Measurements from ENCODE around the gene ITPR1. TPM values are rescaled to one million over a fixed set of nuclear protein-coding genes. Genes with fewer than 3 reads are reported as not detected.

The ITPR1 gene
- polyA plus RNA-seq, 1 of the 3 experiments (the other 2 are of a cell fraction): 5.9 TPM

GRCh38 chr3:4641863-4642563 is 148.9 kb downstream of the ITPR1 start:
- no peaks in the 10 kb centered on the region for H3F3A ChIP-seq (replicated peaks; ENCODE audit: insufficient read depth)
- H2AFZ ChIP-seq (ENCODE audit: low read depth): no peak overlapping the region
- no peaks in the 10 kb centered on the region for H3K9me3 ChIP-seq
- POLR2A ChIA-PET: no interaction called here
- peaks cover 0 to 29% of the 10 kb centered on the region in 2 experiments for H3K36me3 ChIP-seq (replicated peaks in 1 of 2; ENCODE audit: control insufficient read depth in 1 of 2, insufficient read depth in 2 of 2, low read length in 1 of 2)
- no peaks in the 10 kb centered on the region for H3K27me3 ChIP-seq (ENCODE audit: insufficient read depth)
- no peak overlapping the region for H3K4me3 ChIP-seq (ENCODE audit: low read depth in 2 of 2, low read length in 1 of 2)
- WGBS (ENCODE audit: low lambda C conversion rate): 92% methylated on average over 9 of the region's 9 CpGs
- H4K20me1 ChIP-seq (ENCODE audit: insufficient read depth): no peaks in the 10 kb centered on the region
- TF ChIP-seq CTCF (IDR thresholded peaks at IDR 0.05): no peak
- H3K27ac ChIP-seq (ENCODE audit: low read depth in 2 of 2, low read length in 1 of 2): no peak overlapping the region
- H3K9me2 ChIP-seq: no peaks in the 10 kb centered on the region
- H3K9ac ChIP-seq: no peak overlapping the region
- no peak overlapping the region for H3K4me2 ChIP-seq
- CTCF ChIA-PET: interaction anchor here (0.8 to 2.2 kb wide), 3 partner anchors 9 to 301 kb away, joined by 3 to 21 read pairs (median 3); no protein-coding TSS in a partner anchor
- no peak for DNase-seq
- no peaks in the 10 kb centered on the region for H3K4me1 ChIP-seq (ENCODE audit: control insufficient read depth in 1 of 2, insufficient read depth in 2 of 2, low read depth in 1 of 2, low read length in 1 of 2)
- no peaks in the 10 kb centered on the region for H3K79me2 ChIP-seq (ENCODE audit: insufficient read depth)

GRCh38 chr3:4642611-4643010 is 149.5 kb downstream of the ITPR1 start:
- Histone ChIP-seq H2AFZ (ENCODE audit: low read depth) (no peak overlapping the region), H3K9ac (no peak overlapping the region), H3K27ac (ENCODE audit: low read depth in 2 of 2, low read length in 1 of 2) (no peak overlapping the region), H3F3A (replicated peaks; ENCODE audit: insufficient read depth) (no peaks in the 10 kb centered on the region), H3K36me3 (replicated peaks in 1 of 2; ENCODE audit: control insufficient read depth in 1 of 2, insufficient read depth in 2 of 2, low read length in 1 of 2) (peaks cover 0 to 33% of the 10 kb centered on the region in 2 experiments), H3K79me2 (ENCODE audit: insufficient read depth) (no peaks in the 10 kb centered on the region), H3K4me1 (ENCODE audit: control insufficient read depth in 1 of 2, insufficient read depth in 2 of 2, low read depth in 1 of 2, low read length in 1 of 2) (no peaks in the 10 kb centered on the region), H3K4me3 (ENCODE audit: low read depth in 2 of 2, low read length in 1 of 2) (no peak overlapping the region), H3K9me2 (no peaks in the 10 kb centered on the region), H3K27me3 (ENCODE audit: insufficient read depth) (no peaks in the 10 kb centered on the region), H4K20me1 (ENCODE audit: insufficient read depth) (no peaks in the 10 kb centered on the region), H3K4me2 (no peak overlapping the region), H3K9me3 (no peaks in the 10 kb centered on the region)
- TF ChIP-seq MXI1 (IDR thresholded peaks at IDR 0.05; ENCODE audit: low read depth, low read length) (no peak), EZH2phosphoT487 (IDR thresholded peaks at IDR 0.05; ENCODE audit: borderline replicate concordance, low read depth) (no peak), TCF12 (IDR thresholded peaks at IDR 0.05) (no peak), POLR2AphosphoS5 (IDR thresholded peaks at IDR 0.05; ENCODE audit: low read depth, low read length) (no peak), RAD21 (IDR thresholded peaks at IDR 0.05; ENCODE audit: low read length) (no peak), RXRA (IDR thresholded peaks at IDR 0.05; ENCODE audit: borderline replicate concordance, low read depth) (no peak), FOXJ3 (CRISPR knock-in tag; IDR thresholded peaks at IDR 0.05) (no peak), GATA2 (CRISPR knock-in tag; IDR thresholded peaks at IDR 0.05) (no peak), EP300 (IDR thresholded peaks at IDR 0.05; ENCODE audit: borderline replicate concordance in 1 of 2, low read depth in 1 of 2, low read length in 1 of 2) (no peak), YY1 (IDR thresholded peaks at IDR 0.05; ENCODE audit: low read depth) (no peak)
- ChIA-PET POLR2A (no interaction called here), CTCF (interaction anchor here (1.3 to 2.2 kb wide), 3 partner anchors 10 to 292 kb away, joined by 3 to 21 read pairs (median 8); no protein-coding TSS in a partner anchor)
- DNase-seq: no peak
- WGBS (ENCODE audit: low lambda C conversion rate): 90% methylated on average over 8 of the region's 8 CpGs

Data from SK-N-SH (cell line).